H1 (cell line): Measurements from ENCODE around the gene CCDC106. TPM values are rescaled to one million over a fixed set of nuclear protein-coding genes. Genes with fewer than 3 reads are reported as not detected.

Experiments used
- ASH2L ChIP-seq: fragments of 200-600, 300-600 bp; sonication (generic); IDR thresholded peaks from one replicate; pipeline ENCODE4 v1.7.1; 2017; ENCODE audit warnings: low read length
- SP4 ChIP-seq: IDR thresholded peaks from 2 replicates; pipeline ENCODE4 v1.6.1; 2012; ENCODE audit warnings: low read length, inconsistent platforms
- polyA plus RNA-seq, 7 experiments: library from polyadenylated mRNA; depleted of rRNA in 3 of 7; stranded (reverse) in 5 of 7; unstranded in 2 of 7; fragments of >200 nt in 5 of 7; fragments of 200-250 nt in 2 of 7; gene quantifications; 1 replicate in 5 of 7; 2 replicates in 1 of 7; 4 replicates in 1 of 7; pipeline versions ENCODE4 v1.2.1 to v1.2.3, GENCODE V29; 2011 to 2013; ENCODE audit warnings: missing spikeins in 2 of 7, mixed read lengths in 2 of 7
- total RNA-seq: library from RNA; stranded (reverse); fragmentation: NEBNext Ultra II Directional; extraction: Animal tissue kit (Norgen Biotek cat#: 25700); gene quantifications from 2 replicates; pipeline ENCODE4 v1.2.1, GENCODE V29; 2021

Gene CCDC106
- total and polyA plus RNA-seq, 2 of the 8 experiments (the other 6 are each of a cell fraction or from before 2014, with no cell fraction given), result 12.0 to 20.1 TPM

GRCh38 chr19:55667958-55668357 lies 19.9 kb downstream of the CCDC106 start (continued):
- TF ChIP-seq ASH2L, result no peak
- TF ChIP-seq SP4, result no peak
